NK-92 (cell line): ENCODE data around the gene IMPACT.

Experiments
- DNase-seq: peaks from one replicate; lab custom pipeline; 2025; ENCODE audit not compliant: unreplicated experiment; lab: John Stamatoyannopoulos, UW

The IMPACT gene

DNA sequence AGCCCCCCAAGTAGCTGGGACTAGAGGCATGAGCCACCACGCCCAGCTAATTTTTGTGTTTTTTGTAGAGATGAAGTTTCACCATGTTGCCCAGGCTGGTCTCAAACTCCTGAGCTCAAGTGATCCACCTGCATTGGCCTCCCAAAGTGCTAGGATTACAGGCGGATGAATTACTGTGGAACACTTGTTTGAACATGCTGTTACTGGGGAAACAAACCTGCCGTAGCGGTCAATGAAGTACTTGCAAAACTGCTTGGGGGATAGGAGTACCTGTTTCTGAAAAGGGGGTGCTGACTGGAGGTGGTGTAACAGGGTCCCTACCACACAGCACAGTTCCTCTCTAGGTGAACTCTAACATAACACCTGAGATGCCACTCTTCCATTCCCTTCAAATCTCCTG is 5.9 kb upstream of the IMPACT start:
- DNase-seq = no peak

DNA sequence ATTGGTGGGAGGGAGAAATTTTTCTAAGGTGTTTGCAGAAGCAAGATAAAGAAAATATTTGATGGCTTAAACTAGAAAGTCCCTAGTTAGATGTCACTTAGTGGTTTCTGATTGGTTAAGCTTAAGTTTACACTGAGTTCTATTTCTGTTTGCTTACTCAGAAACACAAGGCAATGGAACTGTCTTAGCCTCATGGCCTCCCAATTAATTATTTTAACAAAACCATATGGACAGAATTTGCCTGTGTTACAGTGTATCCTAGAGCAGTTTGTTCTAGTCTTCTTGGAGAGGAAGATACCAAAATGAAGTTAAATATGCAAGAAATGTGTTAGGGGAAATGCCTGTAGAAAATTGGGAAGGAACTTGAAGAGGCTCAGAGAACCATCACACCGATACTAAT is 4.6 kb upstream of the IMPACT start:
- DNase-seq = no peak

DNA sequence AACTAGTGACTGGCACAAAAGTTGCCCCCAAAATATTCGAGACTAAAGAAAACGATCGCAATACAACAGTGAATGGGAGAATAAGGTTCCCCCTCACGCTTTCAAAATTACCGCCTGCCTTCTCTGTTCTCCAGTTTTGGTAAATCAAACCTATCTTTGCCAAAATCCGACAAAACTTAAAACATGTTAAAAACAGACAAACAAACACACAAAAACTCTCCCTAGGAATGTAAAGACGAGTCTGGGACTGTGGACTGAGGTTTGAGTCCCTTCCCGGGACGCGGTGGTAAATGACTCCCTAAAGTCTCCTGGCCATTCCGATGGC is 435 bp upstream of the IMPACT start:
- DNase-seq = no peak

DNA sequence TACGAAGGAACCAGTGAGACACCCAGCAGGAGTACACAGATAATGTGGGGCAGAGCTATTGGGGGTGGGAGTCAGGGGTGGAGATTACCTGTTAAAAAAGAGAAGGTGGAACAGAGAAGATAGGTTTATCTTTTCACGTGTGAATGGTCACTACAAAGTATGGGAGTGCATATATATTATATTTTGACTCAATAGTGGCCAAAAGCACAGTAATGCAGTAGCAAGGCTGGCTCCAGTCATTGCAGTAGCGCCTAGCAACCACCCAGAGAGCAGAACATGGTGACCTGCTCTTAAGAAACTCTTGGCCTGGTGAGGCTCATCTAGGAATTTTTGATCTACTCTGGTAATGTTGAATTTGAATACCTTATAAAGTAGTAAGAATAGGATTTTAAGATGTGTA is 1.0 kb downstream of the IMPACT start:
- no peak for DNase-seq

DNA sequence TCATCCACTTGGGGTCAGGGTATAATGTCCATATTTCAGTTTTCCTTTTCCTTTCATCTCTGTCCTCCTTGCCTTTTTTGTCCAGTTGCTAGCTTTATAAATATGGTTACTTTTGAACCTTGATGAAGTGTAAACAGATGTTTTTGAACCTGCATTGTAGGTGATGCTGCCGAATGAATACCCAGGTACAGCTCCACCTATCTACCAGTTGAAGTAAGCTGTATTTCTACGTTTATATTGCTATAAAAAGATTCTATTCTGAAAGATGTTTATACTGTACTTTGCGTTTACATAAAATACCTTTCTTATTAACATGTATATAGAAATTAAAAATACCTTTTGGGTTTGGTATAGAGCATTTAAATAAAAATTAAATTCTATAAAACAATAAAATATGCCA is 2.2 kb downstream of the IMPACT start:
- DNase-seq = no peak

DNA sequence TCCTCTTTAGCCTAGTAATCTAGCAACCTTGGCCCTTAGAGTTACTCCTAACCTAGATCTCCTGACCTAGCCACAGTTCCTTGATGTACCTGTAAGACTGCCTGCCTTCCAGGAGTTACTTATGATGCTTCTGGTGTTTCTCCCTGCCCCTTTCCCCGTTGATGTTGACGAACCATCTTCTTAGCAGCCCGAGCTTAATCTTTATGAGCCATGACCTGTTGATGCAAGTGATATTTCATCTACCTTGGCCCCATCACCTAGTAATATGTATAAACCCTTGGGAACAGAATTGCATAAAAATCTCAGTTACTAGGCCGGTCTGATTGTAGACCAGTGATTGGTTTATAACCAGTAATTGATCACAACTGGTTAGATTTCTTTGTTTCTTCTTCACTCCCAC is 2.7 kb downstream of the IMPACT start:
- DNase-seq = no peak

DNA sequence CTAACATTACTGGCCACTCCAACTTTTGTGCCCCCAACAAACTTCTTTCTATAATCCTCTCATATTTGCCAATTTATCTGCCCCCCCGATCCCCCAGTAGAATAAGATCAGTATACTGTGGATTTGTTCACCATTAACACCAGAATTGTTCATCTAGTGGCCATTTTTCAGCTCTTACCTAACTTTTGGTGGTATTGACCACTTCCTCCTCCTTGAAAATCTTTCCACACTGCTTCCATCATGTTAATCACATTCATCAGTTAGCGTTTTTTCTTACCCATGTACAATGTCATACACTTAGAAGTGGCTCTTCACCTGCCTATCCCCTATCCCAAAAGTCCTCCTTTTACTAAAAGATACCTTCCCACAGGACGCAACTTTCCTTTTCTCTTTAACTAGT is 6.1 kb downstream of the IMPACT start:
- DNase-seq = no peak

DNA sequence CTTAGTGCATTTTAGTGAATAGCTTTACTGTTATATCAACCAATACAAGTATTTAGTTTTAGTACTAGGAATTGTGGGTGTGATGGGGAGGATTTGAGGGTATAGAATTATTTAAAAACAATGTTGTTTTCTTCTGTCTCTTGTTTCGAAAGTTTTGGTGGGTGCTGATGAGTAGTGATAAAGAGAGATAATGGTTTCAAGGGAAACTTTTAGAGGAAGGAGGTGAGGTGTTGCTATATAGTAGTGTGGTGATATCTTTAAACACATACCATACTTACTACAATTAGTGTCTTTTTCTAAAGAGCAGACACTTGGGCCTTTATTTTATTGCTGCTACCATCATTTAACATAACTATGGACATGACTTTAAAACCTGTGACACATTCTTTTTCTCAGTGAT is 10.5 kb downstream of the IMPACT start:
- no peak for DNase-seq

DNA sequence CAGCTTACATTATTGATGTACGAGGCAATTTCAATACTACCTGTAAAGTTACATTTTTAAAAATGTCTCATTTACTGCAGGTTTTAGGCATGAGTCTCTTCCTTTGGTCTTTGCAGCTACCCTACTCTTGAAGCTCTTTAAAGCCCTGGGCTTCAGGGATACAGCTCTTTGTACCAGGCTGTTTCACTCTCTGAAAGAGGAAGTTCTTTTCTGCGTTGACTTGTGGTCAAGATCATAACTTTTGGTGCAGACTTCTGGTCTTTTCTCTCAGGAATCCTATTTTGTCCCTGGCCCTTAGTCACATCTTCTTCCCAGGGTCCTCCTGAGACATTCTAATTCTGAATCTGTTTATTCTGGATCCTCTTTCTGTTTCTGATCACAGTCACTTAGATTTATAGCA is 17.4 kb downstream of the IMPACT start:
- DNase-seq = no peak

DNA sequence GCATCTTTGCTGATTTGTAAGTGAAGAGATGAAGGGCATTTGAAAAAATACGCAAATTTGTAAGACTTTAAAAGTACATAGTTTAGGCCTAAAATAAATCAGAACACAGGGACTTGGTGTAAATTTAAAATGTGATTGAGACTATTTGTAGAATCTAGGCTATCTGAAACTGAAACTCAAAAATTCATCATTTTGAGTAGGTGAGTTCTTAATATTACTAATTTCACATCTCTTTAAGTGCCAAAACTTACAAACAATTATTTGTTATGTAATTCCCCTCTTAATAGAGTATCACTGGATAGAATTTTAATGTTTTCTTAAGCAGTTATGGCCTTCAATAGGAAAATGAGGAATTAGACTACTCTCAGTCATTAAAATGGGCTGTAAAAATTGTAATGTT is 20.0 kb downstream of the IMPACT start:
- DNase-seq = no peak

DNA sequence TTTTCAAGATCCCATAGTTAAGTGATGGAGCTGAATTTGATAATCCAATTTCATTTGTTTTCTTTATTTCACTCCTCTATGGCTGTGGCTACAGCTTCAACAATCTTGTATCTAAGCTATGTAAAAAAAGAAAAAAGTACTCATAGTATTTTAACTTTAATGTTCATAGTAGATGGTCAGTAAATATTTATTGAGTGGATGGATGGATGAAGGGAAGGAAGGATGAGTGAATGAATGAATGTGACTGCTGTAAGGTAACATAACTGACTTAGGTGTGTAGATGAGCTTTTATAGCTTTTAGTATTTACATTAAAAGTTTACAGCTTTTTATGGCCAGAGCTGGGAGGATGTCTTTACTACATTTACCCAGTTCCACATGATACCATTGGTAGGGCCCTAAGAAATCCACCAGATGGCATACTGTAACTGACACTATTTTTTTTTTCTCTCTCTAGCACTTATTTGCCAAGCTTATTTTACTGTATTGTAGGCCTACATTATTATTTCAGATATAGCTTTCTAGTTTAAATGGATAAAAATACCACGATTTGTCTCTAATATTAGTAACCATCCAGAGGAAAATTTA is 20.6 kb downstream of the IMPACT start:
- DNase-seq = no peak

DNA sequence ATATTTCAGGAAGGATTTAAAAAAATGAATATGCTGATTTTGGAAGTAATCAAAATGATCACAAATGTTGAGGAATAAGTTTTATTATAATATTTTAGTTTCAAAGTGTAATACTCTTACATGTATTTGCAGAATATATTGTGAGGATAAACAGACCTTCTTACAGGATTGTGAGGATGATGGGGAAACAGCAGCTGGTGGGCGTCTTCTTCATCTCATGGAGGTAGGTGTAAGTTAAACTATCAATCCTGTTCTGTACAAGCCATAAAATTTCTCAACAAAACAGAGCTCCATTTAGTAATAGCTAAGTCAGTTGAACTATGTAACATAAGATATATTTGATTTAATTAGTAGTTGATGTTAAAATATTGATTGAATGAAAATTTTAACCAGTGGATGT is 21.5 kb downstream of the IMPACT start:
- DNase-seq = no peak

DNA sequence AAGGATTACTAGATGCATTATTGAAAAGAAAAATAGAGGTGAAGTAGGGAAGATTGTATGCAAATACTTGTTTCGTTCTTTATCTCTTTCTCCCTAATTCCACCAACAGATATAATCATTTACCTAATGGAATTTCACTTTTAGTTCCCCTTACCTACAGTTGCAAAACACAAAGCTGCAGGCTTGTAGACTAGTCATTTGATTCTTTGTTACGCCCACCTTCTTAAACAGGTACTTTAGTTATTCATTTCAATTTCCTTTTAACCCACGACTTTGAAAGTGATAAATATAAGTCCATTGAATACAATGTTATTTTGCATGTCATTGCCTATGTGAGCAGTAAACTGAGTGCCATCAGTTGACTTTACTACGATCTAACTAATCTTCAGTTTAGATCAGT is 30.1 kb downstream of the IMPACT start:
- no peak for DNase-seq

DNA sequence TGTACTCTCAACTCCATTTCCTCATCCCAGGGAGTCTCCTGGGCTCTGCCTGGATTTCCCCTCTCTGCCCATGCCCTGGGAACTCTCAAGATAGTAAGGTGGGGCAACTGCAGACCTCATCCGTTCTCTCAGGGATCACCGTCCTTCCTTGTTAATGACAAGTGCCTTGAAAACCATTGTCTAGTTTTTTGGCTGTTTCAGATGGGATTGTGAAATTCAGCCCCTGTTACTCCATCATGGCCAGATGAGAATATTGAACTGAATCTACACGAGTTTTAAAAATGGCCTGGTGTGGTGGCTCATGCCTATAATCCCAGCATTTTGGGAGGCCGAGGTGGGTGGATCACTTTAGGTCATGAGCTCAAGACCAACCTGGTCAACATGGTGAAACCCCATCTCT is 33.3 kb downstream of the IMPACT start:
- no peak for DNase-seq

DNA sequence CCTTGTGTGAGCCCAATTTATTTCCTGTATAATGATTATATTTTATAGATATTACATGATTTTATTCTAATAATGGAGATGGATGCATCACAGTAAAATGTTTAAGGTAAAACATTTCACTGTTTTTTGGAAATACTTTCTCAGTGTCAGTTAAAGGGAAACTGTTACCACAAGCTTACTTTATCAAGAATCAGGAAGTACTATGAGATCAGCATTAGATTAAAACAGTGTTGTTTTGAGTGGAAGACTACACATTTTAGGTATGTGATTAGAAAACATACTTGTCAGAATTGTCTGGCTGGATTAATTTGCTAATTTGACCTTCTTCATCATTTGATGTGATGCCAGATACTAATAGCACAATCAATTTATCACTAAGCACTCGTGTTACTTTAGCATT is 33.9 kb downstream of the IMPACT start, which contains the start of gene HRH4:
TSS of gene HRH4 (plus strand) at position 250 of the 400 bp plus-strand sequence. CDS start at position 342, 92 bp downstream.
- DNase-seq = no peak

DNA sequence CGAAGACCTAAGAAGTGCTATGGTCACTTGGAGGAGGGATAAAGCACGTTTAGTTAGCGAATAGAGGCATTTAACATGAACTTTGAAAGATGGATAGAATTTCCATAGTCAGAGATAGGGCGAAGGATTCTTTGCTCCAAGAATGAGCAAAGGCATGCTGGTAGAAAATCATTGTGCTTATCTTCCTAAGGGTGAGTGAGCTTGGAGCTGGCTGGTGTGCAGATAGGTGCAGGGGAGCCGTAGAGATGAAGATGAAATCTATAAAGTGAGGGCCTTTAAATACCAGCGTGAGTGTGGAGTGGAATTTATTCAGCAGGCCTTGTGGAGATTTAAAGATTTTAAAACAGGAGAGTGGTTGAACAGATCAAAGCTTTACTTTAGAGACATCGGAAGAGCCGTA is 35.5 kb downstream of the IMPACT start:
- no peak for DNase-seq

DNA sequence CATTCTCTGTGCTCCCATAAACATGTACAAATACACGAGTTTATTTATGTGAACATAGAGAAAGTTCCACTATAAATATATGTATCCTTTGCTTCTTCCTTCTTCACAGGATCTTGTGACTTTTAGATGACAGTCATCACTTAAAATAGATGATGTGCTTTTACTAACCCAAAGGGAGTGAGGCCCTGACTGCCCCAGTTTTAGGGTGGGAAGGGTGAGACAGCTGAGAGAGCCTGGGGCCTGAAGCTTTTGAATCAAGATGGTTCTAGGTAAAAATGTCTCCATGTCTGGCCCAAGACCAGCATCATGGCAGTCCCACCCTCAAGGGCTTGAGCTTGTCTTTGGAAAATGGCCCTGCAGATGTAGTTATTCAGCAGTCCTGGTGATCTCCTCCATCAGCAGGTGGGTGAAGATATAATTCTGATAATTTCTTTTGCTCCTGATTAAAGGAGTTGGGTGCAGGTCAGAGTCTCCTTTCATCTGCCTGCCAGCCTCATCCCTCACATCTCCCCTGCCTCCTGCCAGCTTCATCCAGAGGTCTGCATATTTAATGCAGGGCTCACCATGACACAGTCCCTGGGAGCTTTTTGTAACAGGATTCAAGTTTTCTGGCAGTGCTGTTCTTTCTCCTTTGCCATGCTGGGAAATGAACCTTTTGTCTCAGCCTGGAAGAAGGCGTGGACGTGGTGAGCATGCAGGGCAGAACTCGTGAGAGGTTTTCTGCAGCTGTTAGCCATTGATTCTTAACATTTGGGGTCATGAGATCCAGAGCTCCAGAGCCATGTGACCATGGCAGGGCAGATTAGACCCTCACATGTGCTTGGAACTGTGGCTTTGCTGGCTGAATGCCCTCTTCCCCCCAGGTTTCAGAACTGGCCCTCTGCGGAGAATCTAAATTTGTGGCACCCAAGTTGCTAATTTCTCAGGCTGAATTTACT is 36.6 kb downstream of the IMPACT start:
- no peak for DNase-seq

DNA sequence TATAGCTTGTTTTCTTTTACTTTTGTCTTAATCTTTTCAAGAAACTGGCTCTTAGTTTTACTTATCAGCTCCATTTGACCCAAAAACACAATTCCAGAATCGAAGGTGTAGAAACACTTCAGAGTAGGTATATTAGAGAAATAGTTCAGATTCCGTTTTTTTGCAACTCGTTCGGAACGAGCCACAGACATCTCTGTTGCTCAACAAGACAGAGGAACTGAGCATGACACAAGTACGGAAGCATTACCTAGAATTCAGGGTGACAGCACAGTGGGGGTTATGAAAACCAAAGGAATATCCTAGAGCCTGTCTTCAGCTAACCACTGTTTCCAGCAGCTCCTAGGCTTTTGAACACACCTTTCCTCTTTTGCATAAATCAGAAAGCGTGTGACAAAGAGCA is 39.0 kb downstream of the IMPACT start:
- DNase-seq = no peak

DNA sequence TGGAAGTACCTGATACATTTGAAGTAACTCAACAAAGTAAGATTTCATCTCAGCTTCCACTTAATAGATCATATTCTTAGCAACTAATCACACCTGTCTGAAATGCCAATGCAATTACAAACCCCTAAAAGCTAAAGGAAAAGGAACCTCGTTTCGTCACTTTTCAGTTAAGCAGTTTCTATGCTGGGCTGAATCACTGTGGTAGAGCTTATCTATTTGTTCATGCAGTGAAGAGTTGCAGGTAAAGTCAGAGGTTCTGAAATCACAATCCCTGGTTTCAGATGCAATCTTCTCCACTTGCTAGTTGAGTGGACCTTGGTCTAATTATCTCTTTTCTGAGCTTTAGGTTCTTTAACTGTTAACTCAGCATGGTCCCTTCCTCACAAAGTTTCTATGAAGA is 40.3 kb downstream of the IMPACT start:
- DNase-seq = no peak

DNA sequence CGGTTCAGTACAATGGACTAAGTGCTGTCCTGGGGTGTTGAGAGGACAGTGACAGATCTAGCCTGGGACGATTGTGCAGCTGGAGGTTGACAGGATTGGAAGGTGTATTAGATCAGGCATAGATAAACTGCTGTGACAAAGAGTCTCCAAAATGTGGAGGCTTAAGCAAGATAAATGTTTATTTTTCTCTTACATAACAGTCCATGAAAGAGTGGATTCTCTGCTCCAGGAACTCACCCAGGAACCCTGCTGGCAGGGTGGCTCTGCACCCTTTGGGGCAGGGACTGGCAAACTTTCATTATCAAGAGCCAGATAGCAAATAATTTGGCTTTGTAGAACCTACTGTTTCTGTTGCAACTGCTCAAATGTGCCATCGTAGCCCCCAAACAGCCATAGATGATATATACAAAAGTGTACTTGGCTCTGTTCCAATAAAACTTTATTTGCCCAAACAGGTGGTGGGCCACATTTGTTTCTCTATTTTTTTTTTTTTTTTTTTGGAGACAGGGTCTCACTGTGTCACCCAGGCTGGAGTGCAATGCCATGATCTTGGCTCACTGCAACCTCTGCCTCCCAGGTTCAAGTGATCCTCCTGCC is 43.6 kb downstream of the IMPACT start:
- DNase-seq = no peak

DNA sequence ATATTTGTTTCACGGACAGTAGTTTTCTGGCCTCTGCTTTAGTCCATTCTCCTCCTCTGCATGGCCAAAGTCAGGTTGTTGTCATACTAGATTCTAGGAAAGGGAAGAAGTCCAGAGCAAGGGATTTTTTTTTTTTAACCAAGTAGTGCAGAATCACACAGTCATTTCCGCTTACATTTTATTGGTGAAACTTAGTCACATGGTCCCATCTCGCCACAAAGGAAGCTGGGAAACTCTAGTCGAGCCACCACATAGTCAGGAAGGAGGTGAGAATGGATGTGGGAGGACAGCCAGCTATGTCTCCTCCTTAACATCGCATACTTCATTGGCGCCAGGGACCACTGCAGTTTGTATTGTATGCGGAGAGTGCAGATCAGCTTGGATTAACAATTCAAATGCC is 44.3 kb downstream of the IMPACT start:
- no peak for DNase-seq

DNA sequence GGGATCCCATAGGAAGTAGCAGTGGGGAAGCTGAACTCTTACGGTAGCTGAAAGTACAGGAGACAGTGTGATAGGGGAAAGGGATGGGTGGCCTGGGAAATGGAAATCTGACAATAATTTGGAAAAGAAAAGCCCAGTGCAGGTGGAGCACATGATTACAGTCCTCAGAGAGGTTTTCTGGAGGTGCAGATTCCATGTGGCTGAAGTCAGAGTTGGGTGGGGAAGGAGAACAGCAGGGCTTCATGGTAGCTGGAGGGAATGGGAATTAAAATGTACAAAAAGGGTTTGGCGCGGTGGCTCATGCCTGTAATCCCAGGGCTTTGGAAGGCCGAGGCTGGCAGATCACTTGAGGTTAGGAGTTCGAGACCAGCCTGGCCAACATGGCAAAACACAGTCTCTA is 46.1 kb downstream of the IMPACT start:
- DNase-seq = no peak
